Measurements from ENCODE around the gene CNN1.
"Not testable (repeated sequence)": the region's sequence is repeated elsewhere in the genome, so short reads cannot be mapped to it uniquely, and the experiment has no call there.

Gene CNN1

DNA sequence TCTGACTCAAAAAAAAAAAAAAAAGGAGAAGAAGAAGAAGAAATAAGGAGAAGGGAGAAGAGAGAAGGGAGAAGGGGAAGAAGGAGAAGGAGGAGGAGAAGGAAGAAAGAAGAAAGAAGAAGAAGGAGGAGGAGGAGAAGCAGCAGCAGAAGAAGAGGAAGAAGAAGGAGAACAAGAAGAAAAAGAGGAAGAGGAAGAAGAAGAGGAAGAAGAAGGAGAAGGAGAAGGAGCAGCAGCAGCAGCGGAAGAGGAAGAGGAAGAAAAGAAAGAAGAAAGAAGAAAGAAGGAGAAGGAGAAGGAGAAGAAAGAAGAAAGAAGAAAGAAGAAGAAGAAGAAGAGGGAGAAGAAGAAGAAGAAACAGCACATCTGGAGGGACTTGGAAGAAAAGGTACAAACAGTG, 4.1 kb upstream of the CNN1 start:
- DNase-seq (ENCODE audit: low read depth in 2 of 2), result no peak

DNA sequence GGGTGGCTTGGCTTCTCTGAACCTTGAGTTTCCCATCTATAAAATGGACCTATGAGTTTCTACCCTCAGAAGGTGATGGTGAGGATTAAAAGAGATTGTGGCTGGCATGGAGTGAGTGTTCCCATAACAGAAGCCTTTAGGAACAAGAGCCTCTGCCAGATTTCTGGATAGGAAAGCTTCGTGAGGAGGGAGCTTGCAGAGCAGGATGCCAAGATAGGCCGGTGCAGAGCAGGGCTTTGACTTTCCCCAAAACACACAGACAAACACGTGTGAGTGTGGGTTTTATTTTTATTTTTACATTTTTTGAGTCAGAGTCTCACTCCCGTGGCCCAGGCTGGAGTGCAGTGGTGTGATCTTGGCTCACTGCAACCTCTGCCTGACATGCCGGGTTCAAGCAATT, 3.7 kb upstream of the CNN1 start:
- DNase-seq (ENCODE audit: low read depth in 2 of 2), result no peak

DNA sequence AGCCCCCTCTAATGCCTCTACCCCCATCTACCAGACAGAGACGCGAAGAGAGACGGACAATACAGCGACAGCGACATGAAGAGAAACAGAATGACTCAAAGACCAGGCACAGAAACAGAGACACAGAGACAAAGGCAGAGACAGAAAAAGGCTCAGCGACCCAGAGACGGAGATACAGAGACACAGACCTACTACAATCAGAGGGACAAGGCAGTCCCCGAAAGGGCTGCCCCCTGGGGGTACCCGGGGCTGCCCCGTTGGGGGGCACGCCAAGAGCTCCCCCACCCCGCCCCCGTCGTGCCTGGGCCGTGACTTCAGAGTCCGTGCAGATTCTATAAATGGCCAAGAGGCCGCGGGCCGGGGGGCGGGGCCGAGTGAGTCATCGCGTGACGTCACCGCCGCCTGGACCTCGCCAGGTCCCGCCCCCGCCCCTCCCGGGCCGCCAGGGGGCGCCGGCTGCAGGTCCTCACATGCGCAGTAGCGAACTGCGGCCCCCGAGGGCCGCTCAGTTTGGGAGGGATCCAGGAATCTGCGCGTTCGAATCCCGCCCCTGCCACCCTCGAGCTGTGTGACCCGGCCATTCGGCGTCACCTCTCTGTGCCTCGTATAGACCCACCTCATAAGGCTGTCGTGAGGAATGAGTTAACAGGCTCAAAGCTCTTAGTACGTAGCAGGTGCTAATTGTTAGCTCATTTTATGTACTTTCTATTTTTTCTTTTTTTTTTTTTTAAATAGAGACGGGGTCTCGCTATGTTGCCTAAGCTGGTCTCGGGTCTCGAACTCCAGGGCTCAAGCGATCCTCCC, 2.7 kb upstream of the CNN1 start:
- peak; percentile 65 to 85 for DNase-seq (ENCODE audit: low read depth in 2 of 2)

DNA sequence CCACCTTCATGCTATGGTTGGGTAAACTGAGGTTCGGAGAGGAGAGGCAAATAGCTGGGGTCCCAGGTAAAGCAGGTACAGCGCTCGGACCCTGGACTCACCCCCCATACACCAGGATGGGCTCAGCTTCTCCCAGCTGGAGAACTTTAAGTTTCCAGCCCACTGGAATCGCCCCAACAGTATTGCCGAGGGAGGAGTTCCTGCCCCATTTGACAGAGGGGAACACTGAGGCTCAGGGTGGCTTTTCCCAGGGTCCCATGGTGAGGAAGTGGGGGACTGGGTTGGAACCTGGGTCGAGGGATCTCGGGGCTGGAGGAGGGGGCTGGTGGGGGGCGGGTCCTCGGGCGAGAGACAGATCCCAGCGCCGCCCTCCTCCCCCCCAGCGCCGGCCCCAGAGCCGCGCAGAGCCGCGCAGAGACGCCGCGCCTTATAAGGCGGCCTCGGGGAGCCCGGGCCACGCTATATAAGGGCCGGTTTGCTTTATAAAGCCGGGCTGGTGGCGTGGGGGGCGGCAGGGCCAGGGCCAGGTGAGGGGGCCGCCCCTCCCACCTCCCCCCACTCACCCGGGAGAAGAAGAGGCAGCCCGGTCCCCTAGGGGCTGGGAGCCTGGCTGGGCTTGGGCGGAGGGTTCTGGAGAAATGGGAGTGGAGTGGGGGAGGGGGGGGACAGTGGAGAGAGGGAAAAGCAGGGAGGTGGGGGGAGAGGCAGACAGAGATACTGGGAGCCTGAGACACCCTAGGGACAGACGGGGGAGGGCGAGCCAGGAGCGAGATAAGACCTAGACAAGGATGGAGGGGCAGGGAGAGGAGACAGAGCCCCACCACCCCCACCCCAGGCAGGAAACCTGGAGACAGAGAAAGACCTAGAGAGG, 1.1 kb downstream of the CNN1 start:
- DNase-seq (ENCODE audit: low read depth in 2 of 2), result no peak

DNA sequence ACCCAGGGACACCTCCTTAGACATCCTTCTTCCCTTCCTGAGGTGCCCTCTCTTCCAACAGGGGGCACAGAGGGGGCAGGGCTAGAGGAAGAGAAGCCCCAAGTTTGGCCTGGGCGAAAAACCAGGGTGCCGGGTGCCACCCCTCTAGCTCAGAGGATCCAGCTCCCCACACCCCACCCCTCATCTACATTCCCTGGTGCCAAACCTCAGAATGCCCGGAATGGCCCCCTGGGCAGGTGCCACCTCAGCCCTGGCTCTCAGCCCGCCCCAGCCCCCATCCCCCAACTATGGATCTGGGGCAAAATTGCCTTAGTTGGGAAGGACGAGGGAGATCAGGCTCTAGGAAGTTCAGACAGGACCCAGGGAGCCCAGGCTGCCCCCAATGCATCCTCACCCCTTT, 2.0 kb downstream of the CNN1 start:
- no peak for DNase-seq (ENCODE audit: low read depth in 2 of 2)

DNA sequence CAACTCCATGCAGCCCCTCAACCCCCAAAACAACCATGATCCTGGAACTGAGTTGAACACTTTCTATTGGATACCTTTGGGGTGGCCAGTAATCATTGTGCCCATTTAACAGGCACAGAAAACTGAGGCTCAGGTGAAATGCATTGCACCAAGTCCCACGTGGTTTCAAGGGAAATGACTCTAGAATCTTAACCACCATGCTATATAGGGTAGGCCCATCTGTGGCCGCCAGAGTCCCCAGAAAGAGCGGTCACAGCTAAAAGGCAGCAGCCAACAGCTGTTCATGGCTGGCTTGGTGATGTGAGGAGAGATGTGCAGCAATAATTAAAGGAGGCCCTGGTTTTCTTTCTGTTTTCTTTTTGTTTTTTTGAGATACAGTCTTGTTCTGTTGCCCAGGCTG, 2.6 kb downstream of the CNN1 start:
- no peak for DNase-seq (ENCODE audit: low read depth in 2 of 2)

DNA sequence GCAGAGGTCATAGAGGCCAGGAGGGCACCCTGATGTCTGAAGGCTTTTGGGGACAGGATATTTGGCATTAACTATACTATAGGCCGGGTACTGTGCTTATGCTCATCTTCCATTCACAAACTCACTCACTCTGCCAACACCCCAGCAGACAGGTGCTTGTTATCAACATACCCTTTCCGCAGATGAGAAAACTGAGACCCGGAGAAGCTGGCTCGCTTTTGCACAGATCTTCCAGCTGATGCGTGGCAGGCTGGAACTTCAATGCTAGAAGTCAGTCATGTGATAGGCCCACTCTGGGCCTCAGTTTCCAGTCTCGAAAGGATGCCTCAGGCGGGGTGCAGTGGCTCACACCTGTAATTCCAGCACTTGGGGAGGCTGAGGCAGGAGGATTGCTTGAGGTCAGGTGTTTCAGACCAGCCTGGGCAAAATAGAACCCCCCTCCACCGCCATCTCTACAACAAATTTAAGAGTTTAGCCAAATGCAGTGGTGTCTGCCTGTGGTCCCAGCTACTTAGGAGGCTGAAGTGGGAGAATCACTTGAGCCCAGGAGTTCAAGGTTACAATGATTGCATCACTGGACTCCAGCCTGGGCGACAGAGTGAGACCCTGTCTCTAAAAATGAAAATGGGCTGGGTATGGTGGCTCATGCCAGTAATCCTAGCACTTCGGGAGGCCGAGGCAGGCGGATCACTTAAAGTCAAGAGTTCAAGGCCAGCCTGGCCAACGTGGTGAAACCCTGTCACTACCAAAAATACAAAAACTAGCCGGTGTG, 9.5 kb downstream of the CNN1 start:
- DNase-seq (ENCODE audit: low read depth in 2 of 2), result no peak

DNA sequence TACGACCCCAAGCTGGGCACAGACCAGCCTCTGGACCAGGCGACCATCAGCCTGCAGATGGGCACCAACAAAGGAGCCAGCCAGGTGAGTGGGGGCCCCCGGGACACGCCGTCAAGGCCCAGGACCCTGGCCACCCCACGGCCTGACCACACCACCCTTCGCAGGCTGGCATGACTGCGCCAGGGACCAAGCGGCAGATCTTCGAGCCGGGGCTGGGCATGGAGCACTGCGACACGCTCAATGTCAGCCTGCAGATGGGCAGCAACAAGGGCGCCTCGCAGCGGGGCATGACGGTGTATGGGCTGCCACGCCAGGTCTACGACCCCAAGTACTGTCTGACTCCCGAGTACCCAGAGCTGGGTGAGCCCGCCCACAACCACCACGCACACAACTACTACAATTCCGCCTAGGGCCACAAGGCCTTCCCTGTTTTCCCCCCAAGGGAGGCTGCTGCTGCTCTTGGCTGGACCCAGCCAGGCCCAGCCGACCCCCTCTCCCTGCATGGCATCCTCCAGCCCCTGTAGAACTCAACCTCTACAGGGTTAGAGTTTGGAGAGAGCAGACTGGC, 10.8 kb downstream of the CNN1 start:
- no peak for DNase-seq (ENCODE audit: low read depth in 2 of 2)

DNA sequence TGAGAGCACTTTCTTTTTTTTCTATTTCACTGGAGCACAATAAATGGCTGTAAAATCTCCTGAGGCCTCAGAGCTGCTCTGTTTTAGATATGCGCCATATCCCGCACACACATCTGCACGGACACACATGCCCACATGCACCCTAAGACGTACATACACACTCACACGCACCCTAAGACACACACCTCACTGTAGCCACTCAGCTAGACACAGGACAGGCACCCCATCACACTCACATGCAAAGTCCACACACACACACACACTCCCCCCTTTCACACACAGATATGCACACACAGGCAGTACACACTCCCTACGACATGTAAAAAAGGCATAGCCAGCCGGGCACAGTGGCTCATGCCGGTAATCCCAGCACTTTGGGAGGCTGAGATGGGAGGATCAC, 11.6 kb downstream of the CNN1 start:
- DNase-seq (ENCODE audit: low read depth in 2 of 2), result no peak

DNA sequence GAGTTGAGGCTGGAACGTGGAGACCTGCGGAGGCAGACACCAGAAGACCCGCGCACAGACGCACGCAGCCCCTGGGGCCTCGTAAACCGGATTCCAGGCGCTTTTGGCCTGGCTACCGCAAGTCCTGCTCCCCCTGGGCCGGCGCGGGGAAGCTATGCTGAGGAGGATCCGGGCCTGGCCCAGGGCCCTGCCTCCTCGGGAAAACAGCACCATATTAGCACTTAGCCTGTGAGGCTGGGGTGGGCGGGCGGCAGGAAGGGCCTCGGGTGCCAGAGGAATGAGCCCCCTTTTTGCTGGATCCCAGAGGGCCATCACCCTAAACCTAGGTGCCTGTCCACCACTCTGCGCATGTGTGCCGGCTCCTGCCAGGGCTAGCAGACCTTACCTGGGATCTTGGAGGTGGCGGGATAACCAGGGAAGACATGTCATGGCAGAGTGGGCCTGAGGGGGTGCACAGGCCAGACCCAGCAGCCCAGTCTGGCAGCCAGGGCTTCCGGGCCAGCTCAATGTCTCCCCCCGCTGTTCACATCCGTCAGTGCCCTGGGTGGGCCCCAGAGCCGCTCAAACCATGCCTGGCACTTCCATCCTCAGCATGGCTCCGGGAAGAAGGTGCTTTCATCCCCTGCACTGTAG, 13.1 kb downstream of the CNN1 start:
- no peak for DNase-seq (ENCODE audit: low read depth in 2 of 2)

DNA sequence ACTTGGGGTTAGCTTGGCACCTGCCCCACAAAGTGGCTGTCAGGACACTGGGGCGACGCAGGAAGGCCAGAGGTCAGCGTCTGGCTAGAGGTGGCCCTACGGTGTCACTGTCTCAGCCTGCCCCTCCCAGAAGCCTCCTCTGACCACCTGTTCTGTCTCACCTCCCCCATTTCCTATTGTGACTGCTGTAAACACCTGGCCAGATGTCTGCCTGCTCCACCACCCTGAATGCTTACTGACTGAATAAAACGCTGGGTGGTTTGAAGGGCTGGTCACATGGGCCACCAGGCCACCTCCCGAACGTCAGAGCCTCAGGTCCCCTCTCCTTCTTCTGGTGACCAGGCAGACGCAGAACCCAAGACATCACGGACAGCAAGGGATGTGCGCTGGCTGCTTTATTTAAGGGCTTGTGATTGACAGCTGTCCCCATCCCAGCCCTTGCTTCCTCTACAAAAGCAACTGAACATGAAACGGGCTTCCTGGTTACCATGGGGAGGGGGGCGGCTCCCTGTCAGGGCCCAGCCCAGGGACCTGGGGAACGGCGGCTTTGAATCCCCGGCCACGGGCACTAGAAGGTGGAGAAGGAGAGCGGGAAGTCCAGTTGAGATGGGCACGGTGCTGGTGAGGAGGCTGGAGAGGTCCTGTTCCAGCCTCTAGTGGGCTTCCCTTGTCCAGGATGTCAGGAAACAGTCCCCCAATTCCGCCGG, 14.2 kb downstream of the CNN1 start:
- no peak for DNase-seq (ENCODE audit: low read depth in 2 of 2)

DNA sequence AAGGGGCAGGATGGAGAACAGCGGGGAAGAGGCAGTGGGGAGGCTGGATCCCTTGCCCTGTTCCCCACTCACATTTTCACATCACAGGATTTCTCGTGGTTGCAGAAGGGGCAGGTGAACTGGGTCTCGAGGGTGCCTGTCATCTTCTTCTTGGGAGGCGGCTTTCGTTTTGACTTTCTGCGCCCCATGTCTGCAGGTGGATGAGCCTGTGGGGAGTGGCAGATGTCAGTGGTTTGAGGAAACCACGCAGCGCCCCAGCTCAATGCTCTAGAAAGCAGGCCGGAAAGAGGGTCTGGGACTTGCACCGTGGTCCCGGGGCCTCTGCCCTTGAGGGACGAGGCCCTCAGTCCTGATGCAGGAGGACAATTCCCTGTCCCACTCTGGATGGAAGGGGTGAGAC, 15.5 kb downstream of the CNN1 start:
- no peak for DNase-seq (ENCODE audit: low read depth in 2 of 2)

DNA sequence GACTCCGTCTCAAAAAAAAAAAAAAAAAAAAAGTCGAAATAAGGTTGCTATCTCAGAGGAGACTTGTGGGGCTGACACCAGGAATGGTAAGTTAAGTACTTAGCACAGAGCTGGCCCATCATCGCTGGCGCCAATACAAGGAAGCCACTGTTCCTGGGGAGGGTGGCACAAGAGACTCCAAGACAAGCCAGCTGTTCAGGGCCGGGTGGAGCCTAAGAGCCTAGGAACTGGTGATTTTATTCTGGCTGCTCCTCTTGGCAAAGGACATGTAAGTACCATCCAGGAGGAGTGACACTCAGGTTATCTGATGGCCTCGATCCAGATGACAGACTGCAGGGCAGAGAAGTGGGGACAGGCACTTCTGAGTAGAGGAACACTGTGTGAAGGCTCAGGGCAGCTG, 16.6 kb downstream of the CNN1 start:
- no peak for DNase-seq (ENCODE audit: low read depth in 2 of 2)

DNA sequence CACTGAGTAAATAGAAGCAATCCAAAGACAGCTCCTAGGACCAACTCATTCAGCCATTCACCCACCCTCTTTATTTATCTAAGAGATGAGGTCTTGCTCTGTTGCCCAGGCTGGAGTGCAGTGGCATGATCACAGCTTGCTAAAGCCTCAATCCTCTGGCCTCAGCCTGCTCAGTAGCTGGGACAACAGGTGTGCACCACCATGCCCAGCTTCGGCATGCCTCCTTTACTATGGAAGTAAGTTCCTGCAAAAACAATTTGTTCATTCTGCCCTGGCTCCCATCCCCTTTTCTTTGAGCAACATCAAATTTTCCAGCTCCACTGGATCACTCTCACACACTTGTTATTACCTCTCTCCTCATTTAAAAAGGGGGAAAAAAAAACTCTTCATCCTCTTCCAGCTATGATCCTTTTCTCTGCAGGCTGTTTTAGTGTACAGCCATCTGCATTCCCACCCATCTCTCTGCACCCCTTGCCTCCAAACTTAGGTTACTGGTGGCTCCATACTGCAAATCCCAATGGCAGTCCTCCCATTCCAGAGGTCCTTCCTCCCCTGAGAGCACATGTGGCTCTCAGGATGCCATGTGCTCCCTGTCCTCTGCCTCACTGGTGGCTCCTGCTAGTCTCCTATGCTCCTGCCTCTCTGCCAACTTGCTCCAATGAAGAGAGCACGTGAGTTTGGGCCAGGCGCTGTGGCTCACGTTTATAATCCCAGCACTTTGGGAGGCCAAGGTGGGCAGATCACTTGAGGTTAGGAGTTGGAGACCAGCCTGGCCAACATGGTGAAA, 18.2 kb downstream of the CNN1 start:
- no peak for DNase-seq (ENCODE audit: low read depth in 2 of 2)

DNA sequence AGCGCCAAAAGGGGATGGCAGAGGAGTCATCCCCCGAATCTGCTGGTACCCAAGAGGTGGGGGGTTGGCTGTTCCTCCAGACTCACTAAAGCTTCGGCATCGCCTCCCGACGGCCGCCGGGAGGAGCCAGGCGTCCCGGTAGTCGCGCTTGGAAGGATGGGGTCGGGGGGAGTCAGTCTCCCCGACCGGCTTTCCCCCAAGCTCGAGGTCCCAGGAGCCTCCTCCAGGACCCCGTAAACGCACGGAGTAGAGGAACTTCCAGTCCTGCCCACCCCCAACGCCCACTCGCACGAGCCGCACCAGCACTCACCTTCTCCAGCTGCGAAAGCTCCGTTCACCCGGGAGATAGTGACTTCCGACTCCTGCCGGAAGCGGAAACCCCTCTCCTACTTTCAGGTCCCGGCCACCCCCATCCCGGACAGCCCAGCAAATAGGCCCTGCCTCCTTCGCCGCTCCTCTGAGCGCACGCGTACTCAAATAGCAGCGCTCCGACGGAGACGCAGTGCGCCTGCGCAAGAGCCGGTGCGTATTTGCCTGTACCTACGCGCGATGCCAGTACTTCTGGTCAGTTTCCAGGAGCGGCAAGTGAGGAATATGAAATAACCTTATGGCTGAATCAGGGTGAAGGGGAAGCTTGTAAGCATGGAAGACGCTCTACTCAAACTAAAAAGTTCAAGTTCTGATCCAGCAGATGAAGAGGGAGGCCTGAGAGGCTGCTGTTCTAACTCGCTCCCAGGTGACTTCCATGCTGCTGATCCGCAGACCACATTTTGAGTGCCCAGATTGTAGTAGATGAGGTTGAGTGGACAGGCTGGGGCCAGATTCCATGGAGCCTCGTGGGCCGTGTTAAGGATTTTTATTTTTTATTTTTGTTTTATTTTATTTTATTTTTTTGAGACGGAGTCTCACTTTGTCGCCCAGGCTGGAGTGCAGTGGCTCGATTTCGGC, 20.5 kb downstream of the CNN1 start, which contains the start of gene ELOF1:
Gene ELOF1, minus strand, starts transcription at position 350 of the 948 bp plus-strand sequence. CDS start 4,883 bp downstream, outside the sequence.
- DNase-seq (ENCODE audit: low read depth in 2 of 2), result peak; percentile 94 to 95

DNA sequence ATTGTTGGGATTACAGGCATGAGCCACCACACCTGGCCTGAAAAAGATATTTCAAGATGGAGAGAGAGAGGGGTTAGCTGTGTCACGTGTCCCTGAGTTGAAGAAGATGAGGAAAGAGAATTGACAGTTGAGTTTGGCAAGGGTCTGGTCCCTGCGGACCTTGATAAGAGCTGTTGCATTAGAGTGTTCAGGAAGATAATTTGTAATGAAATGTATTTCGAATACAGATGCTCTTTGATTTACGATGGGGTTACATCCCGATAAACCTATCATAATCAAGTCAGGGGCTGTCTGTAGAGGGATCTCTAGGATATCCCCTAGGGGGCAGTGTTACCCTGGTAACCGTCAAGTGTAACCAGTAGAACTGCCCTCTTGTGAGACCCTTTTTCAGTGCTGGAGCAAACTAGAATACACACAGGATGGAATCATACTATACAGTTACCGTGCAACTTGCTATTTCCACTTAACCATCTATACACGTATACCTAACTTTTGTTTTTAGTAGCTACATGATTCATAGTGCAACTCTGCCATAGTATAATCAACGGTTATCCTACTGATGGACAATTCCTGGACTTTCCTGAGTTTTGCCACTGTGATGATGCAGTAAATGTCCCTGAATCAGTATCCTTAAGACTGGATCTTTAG, 21.9 kb downstream of the CNN1 start:
- DNase-seq (ENCODE audit: low read depth in 2 of 2), result no peak

DNA sequence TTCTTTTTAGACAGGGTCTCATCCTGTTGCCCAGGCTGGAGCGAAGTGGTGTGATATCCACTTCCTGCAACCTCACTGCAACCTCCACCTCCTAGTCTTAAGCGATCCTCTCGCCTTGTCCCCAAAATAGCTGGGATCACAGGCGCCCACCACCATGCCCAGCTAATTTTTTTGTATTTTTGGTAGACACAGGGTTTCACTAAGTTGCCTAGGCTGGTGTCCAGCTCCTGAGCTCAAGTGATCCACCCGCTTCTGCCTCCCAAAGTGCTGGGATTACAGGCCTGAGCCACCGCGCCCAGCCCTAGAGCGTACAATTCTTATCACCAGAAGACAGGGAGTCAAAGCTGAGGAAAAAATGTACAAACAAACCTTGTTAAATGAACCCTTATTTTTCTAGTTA, 24.9 kb downstream of the CNN1 start:
- DNase-seq (ENCODE audit: low read depth in 2 of 2), result no peak

DNA sequence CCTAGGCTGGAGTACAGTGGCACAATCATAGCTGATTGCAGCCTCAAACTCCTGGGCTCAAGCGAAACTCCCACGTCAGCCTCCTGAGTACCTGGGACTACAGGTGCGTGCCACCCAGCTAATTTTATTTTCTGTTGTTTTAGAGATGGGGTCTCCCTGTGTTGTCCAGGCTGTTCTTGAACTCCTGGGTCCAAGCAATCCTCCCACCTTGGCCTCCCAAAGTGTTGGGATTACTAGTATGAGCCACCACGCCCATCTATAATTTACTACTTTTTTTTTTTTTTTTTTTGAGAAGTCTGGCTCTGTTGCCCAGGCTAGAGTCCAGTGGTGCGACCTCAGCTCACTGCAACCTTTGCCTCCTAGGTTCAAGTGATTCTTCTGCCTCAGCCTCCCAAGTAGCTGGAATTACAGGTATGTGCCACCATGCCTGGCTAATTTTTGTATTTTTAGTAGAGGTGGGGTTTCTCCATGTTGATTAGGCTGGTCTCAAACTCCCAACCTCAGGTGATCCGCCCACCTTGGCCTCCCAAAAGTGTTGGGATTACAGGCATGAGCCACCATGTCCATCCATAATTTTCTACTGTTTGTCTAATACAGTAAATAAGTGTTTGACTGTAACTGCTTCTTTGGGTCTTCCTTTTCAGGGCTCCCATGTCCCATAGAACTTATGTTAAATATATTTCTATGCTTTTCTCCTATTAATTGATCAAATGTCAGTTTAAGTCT, 25.6 kb downstream of the CNN1 start:
- not testable (repeated sequence) for DNase-seq (ENCODE audit: low read depth in 2 of 2)

All from stimulated activated CD4-positive, alpha-beta T cell treated with anti-CD3 and anti-CD28 coated beads, Interleukin-12 subunit alpha, Interleukin-12 subunit beta, amount 100 ng/mL, for 24 hours (primary cell).